Retinal pigment epithelial cell (primary cell): Measurements from ENCODE around the gene ALX4.

Experiments
- DNase-seq: peaks from one replicate; pipeline ENCODE4 v3.0.0-alpha.2; 2010; ENCODE audit warnings: low read depth
- H3K4me3 ChIP-seq: 2 replicates; pipeline ENCODE4 v1.5.1; 2011; ENCODE audit warnings: mild to moderate bottlenecking, low read length, control low read depth, moderate library complexity
- TF ChIP-seq, protein P1 (sequence below): conservative IDR thresholded peaks from 2 replicates; pipeline ENCODE4 v1.5.1; 2011; ENCODE audit warnings: low read depth, low read length, control low read depth, inconsistent platforms

Gene ALX4

GRCh38 chr11:44243595-44244343, 66.2 kb downstream of the ALX4 start:
- peak; percentile 74 for DNase-seq
- H3K4me3 ChIP-seq: no peak overlapping the region
- TF ChIP-seq, protein P1, sequence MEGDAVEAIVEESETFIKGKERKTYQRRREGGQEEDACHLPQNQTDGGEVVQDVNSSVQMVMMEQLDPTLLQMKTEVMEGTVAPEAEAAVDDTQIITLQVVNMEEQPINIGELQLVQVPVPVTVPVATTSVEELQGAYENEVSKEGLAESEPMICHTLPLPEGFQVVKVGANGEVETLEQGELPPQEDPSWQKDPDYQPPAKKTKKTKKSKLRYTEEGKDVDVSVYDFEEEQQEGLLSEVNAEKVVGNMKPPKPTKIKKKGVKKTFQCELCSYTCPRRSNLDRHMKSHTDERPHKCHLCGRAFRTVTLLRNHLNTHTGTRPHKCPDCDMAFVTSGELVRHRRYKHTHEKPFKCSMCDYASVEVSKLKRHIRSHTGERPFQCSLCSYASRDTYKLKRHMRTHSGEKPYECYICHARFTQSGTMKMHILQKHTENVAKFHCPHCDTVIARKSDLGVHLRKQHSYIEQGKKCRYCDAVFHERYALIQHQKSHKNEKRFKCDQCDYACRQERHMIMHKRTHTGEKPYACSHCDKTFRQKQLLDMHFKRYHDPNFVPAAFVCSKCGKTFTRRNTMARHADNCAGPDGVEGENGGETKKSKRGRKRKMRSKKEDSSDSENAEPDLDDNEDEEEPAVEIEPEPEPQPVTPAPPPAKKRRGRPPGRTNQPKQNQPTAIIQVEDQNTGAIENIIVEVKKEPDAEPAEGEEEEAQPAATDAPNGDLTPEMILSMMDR: no peak

DNA sequence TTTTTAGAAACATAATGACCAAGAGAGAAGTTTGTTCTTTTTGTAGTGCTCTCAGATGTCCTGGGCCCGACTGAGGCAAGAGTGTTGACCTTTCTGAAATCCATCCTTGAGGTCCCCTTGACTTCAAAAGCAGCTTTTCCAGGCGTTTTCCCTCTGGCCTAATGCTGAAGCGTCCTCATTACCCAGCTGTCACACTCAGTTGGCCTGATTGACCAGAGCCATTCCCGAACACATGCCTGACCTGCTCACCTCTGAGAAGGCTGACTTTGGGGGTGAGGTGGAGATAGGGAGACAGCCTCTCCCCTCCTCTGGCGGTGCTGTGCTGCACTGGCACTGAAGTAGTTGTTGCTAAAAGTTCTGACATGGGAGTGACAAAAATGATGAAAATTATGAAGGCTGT, 66.9 kb downstream of the ALX4 start:
- TF ChIP-seq, protein P1: no peak
- no peak overlapping the region for H3K4me3 ChIP-seq
- DNase-seq: no peak

DNA sequence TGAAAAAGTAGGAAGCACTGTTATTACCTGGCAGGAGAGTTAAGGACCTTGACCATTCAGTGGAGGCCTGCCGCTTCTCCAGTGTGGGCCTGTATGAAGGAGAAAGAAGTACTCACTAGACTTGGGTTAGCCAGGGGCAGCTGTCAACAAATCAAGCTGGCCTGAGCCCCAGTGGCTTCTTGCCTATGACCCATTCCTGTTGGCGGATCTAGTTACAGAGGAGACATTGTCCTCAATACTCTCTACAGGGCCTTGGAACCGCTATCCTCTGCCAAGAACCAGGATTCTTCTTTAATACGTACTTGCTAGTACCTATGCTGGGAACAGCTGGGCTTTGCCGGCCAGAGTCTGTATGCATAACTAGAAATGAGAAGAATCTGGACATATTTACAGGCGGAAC, 68.1 kb downstream of the ALX4 start:
- H3K4me3 ChIP-seq: no peak overlapping the region
- TF ChIP-seq, protein P1: no peak
- no peak for DNase-seq

DNA sequence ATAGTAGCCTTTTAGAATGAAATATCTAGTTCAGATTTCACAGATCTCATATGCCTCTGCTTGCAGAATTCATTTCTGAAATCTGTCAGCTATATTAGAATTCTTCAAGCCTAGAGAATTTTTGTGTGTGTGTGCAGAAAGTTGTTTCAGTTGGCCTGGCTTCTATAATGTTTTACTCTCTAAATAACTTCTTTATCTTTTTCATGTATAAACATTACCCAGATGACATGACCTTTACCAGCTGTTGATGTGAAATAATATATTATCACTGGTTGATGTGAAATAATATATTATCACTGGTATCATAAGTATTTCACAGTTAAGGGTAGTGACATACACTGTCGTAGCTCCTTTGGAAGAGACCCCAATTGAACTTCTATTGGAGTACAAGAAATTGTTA, 72.8 kb downstream of the ALX4 start:
- TF ChIP-seq, protein P1: no peak
- no peak overlapping the region for H3K4me3 ChIP-seq
- no peak for DNase-seq

- DNase-seq: no peak
- TF ChIP-seq, protein P1: no peak
- H3K4me3 ChIP-seq: no peak overlapping the region
Observed at GRCh38 chr11:44236296-44236695, 73.6 kb downstream of the ALX4 start.

DNA sequence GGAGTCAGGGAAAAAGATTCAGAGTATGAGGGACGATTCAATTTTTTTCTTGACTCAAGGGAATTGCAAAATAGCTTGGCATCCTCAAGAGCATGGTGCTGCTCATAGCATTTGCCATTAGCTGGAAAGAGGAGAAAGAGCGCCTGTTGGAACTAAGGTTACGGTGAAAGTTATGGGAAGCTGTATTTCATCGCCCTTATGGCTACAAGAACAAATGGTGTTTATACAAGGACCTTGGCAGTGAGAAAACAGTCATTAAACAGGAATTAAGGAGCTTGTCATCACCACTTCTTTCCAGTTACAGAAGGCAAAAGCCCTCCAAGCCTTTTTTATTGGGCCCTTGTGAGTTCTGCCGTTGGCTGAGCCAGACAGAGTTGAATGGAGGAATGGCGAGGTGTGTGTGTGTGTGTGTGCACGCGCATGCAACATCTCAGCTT, 74.2 kb downstream of the ALX4 start:
- DNase-seq: no peak
- TF ChIP-seq, protein P1: no peak
- no peak overlapping the region for H3K4me3 ChIP-seq

- TF ChIP-seq, protein P1: no peak
- H3K4me3 ChIP-seq: no peak overlapping the region
- DNase-seq: no peak
Observed at GRCh38 chr11:44229624-44230023, 80.3 kb downstream of the ALX4 start.
